Activated naive CD8-positive, alpha-beta T cell (primary cell): ENCODE measurements around the gene CELF2.
"Not testable (repeated sequence)": the region's sequence is repeated elsewhere in the genome, so short reads cannot be mapped to it uniquely, and the experiment has no call there.

Experiments
- H3K27ac Mint-ChIP-seq: one replicate; pipeline ENCODE4 v1.8.0; 2021; ENCODE audit warnings: mixed read lengths
- H3K27me3 Mint-ChIP-seq: one replicate; pipeline ENCODE4 v1.8.0; 2021; ENCODE audit warnings: mixed read lengths
- H3K36me3 Mint-ChIP-seq: one replicate; pipeline ENCODE4 v1.8.0; 2021; ENCODE audit warnings: mixed read lengths
- H3K4me1 Mint-ChIP-seq: one replicate; pipeline ENCODE4 v1.8.0; 2021; ENCODE audit warnings: low read depth, mixed read lengths
- H3K4me3 Mint-ChIP-seq: one replicate; pipeline ENCODE4 v1.8.0; 2021; ENCODE audit warnings: mild to moderate bottlenecking, mixed read lengths
- H3K9me3 Mint-ChIP-seq: one replicate; pipeline ENCODE4 v1.8.0; 2021; ENCODE audit warnings: low read depth, mixed read lengths

The CELF2 gene

DNA sequence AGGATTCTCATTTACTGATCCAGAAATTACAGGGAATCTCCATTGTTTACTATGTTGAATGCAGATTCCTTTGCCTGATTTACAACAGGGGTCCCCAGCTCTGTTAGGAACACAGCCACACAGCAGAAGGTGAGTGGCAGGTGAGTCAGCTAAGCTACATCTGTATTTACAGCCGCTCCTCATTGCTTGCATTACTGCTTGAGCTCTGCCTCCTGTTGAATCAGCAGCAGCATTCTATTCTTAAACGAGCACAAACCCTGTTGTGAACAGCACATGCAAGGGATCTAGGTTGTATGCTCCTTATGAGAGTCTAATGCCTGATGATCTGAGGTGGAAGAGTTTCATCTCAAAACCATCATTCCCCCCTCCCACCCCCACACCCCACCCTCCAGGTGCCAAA is 23.3 kb upstream of the CELF2 start:
- Mint-ChIP-seq H3K27me3 (peaks cover 3% of the 10 kb centered on the region), H3K4me1 (no peaks in the 10 kb centered on the region), H3K36me3 (peaks cover 11% of the 10 kb centered on the region), H3K9me3 (peaks cover 5% of the 10 kb centered on the region), H3K27ac (no peak overlapping the region), H3K4me3 (no peak overlapping the region)

DNA sequence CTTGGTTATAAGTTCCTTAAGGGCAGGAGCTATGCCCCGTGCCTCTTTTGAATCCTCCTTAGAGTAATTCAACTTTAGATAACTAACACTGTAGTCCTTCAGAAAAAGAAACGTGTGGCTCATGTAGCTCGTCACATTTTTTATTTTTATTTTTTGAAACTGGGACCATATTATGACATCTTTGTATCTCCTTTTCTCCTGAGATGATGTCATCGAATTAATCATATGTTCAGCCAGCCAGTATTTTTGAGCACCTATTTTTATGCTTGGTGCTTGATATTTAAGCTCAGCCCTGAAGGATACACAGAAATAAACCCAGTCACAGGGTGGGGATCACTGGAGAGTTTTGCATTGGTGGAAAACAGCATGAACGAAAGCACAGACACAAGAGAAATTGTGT is 22.6 kb upstream of the CELF2 start:
- Mint-ChIP-seq H3K4me1 (no peaks in the 10 kb centered on the region), H3K4me3 (no peak overlapping the region), H3K27me3 (peaks cover 3% of the 10 kb centered on the region), H3K36me3 (peaks cover 11% of the 10 kb centered on the region), H3K27ac (no peak overlapping the region), H3K9me3 (peaks cover 5% of the 10 kb centered on the region)

GRCh38 chr10:10996966-10997620 is 20.6 kb upstream of the CELF2 start:
- no peak overlapping the region for H3K27ac Mint-ChIP-seq
- H3K4me3 Mint-ChIP-seq, result no peak overlapping the region
- peaks cover 3% of the 10 kb centered on the region for H3K27me3 Mint-ChIP-seq
- peaks cover 11% of the 10 kb centered on the region for H3K36me3 Mint-ChIP-seq
- H3K9me3 Mint-ChIP-seq, result peaks cover 5% of the 10 kb centered on the region
- H3K4me1 Mint-ChIP-seq, result no peaks in the 10 kb centered on the region

DNA sequence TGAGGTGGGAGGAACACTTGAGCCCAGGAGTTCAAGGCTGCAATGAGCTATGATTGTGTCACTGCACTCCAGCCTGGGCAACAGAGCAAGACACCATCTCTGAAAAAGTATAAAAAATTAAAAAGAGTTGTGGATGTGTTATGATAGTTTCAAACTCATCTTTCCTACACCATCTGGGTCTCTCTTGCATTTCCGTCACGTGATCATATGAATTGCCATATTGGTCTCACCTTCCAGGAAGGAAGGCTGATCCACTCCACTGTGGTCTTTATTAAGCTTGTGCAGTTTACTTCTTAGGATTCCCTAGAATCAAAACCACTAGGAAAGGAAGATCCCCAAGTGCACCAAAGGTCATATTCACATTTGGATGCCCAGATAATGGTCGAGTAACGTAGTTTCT is 18.2 kb upstream of the CELF2 start:
- not testable (repeated sequence) for H3K4me3 Mint-ChIP-seq, H3K9me3 Mint-ChIP-seq, H3K27ac Mint-ChIP-seq, H3K36me3 Mint-ChIP-seq, H3K4me1 Mint-ChIP-seq, H3K27me3 Mint-ChIP-seq

DNA sequence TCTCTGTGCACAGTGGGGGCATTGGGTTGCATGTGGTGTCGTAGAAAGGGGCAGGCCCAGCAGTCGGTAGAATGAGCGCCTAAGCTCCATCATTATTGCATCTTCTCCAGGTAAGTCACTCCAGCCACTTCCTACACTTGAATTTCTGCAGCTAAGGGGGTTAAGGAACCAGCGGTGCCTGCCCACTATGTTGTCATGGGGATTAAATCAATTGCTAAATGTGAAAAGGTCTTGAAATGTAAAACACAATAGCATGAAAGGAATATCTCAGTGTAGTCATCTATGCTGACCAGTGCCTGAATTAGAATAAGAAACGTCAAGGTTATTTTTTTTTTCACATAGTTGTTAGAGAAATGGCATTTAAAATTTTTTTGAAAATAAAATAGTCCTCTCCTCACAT is 15.2 kb upstream of the CELF2 start:
- no peaks in the 10 kb centered on the region for H3K4me1 Mint-ChIP-seq
- no peak overlapping the region for H3K27ac Mint-ChIP-seq
- H3K36me3 Mint-ChIP-seq, result peaks cover 4% of the 10 kb centered on the region
- no peak overlapping the region for H3K4me3 Mint-ChIP-seq
- H3K27me3 Mint-ChIP-seq, result no peaks in the 10 kb centered on the region
- peaks cover 5% of the 10 kb centered on the region for H3K9me3 Mint-ChIP-seq

DNA sequence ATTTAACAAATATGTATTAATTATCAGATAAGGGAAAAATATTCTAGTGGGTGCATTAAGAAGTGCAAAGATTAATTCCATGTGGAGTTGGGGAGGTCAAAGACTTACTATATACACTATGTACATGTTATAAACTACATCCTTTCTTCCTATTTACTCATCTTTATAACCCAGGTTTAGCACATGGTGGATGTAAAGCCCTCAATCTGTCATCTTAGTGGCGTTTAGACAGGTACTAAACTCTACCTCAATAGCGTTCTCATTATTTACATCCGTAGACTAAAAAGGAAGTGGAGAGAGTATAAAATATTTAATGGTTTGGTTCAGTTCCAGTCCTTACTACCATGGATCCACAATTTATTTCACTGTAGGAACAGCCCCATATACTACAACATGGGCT is 14.8 kb upstream of the CELF2 start:
- peaks cover 2% of the 10 kb centered on the region for H3K27me3 Mint-ChIP-seq
- peaks cover 1% of the 10 kb centered on the region for H3K36me3 Mint-ChIP-seq
- H3K9me3 Mint-ChIP-seq, result peaks cover 2% of the 10 kb centered on the region
- H3K27ac Mint-ChIP-seq, result no peak overlapping the region
- H3K4me3 Mint-ChIP-seq, result no peak overlapping the region
- no peaks in the 10 kb centered on the region for H3K4me1 Mint-ChIP-seq

GRCh38 chr10:11003679-11004078 is 14.0 kb upstream of the CELF2 start:
- H3K4me3 Mint-ChIP-seq, result no peak overlapping the region
- no peak overlapping the region for H3K27ac Mint-ChIP-seq
- no peaks in the 10 kb centered on the region for H3K36me3 Mint-ChIP-seq
- H3K4me1 Mint-ChIP-seq, result peaks cover 5% of the 10 kb centered on the region
- H3K27me3 Mint-ChIP-seq, result peaks cover 8% of the 10 kb centered on the region
- no peaks in the 10 kb centered on the region for H3K9me3 Mint-ChIP-seq

GRCh38 chr10:11004144-11005077 is 13.3 kb upstream of the CELF2 start:
- Mint-ChIP-seq H3K27ac (no peak overlapping the region), H3K4me1 (peaks cover 11% of the 10 kb centered on the region), H3K36me3 (no peaks in the 10 kb centered on the region), H3K27me3 (peaks cover 12% of the 10 kb centered on the region), H3K9me3 (no peaks in the 10 kb centered on the region), H3K4me3 (no peak overlapping the region)

GRCh38 chr10:11005725-11006427 is 11.8 kb upstream of the CELF2 start:
- H3K27me3 Mint-ChIP-seq, result peaks cover 16% of the 10 kb centered on the region
- H3K27ac Mint-ChIP-seq, result no peak overlapping the region

GRCh38 chr10:11006428-11006825 is 11.2 kb upstream of the CELF2 start:
- Mint-ChIP-seq H3K9me3 (no peaks in the 10 kb centered on the region), H3K27ac (no peak overlapping the region), H3K4me3 (no peak overlapping the region), H3K36me3 (no peaks in the 10 kb centered on the region), H3K27me3 (peaks cover 19% of the 10 kb centered on the region), H3K4me1 (peaks cover 21% of the 10 kb centered on the region)

More at GRCh38 chr10:11005725-11006427, 11.8 kb upstream of the CELF2 start:
- Mint-ChIP-seq H3K36me3 (no peaks in the 10 kb centered on the region), H3K4me1 (peaks cover 21% of the 10 kb centered on the region), H3K4me3 (no peak overlapping the region), H3K9me3 (no peaks in the 10 kb centered on the region)

- H3K27me3 Mint-ChIP-seq, result peaks cover 19% of the 10 kb centered on the region
- no peaks in the 10 kb centered on the region for H3K9me3 Mint-ChIP-seq
Measured at GRCh38 chr10:11007476-11008020, 10.1 kb upstream of the CELF2 start.

DNA sequence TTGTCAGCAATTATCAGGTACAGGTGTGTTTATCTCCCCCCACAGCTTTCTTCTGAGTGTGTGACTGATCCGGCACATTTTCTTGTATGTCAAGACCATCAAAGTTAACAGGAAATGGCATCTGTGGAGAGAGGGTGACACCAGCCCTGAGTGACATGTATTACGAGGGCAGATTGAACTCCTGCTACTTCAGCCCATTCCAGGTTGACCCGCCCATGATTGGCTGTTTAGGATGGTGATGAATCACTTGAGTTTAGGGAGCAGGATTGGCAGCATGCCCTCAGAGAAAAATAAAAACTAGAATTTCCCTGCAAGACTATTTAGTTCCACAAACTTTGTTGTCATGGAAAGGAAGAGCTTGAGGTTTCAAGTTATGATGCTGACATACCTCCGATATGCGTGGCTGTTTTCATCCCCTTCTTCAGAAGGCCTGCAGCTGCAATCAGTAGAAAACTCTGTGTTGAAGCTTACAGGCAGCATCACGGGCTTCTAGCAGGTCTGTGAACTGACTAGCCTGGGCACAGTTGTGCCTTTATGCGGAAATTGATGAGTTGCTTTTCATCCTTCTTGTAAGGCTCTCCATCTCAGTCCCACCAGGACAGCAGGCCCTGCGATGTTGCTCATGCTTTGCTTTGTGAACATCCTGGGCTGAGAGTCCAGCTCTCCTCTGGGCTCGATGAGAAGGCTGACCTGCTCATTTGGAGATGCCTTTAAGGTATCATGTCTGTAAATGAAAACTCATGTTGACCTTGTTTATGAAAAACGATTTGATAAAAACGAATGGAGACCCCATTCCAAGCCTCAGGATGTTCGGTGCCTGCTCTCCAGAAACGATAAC is 8.0 kb upstream of the CELF2 start:
- no peaks in the 10 kb centered on the region for H3K36me3 Mint-ChIP-seq
- peaks cover 33% of the 10 kb centered on the region for H3K27me3 Mint-ChIP-seq
- H3K27ac Mint-ChIP-seq, result no peak overlapping the region
- no peaks in the 10 kb centered on the region for H3K9me3 Mint-ChIP-seq
- H3K4me3 Mint-ChIP-seq, result no peak overlapping the region
- H3K4me1 Mint-ChIP-seq, result peaks cover 21% of the 10 kb centered on the region

More at GRCh38 chr10:11007476-11008020, 10.1 kb upstream of the CELF2 start:
- no peak overlapping the region for H3K4me3 Mint-ChIP-seq
- no peaks in the 10 kb centered on the region for H3K36me3 Mint-ChIP-seq
- H3K27ac Mint-ChIP-seq, result no peak overlapping the region
- H3K4me1 Mint-ChIP-seq, result peaks cover 21% of the 10 kb centered on the region

DNA sequence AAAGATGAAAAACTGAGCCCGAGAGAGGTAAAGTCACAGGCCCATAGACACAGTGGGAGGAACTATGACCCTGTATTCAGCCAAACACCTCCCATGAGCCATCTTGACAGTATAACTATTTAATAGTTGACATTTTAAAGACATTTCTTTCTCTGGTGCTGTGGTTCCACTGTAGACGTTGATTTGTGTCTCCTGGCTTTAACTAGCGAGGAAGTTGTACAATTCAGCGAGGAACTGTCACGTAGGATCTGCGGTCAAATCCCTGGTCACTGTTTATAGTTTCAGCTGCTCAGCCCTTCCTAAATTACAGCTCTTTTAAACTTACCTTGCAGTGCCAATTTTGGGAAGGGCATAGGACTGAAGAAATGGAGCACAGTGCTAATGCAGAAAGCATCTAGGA is 7.1 kb upstream of the CELF2 start:
- Mint-ChIP-seq H3K9me3 (no peaks in the 10 kb centered on the region), H3K27ac (no peak overlapping the region), H3K4me1 (peaks cover 21% of the 10 kb centered on the region), H3K27me3 (peaks cover 38% of the 10 kb centered on the region), H3K4me3 (no peak overlapping the region), H3K36me3 (no peaks in the 10 kb centered on the region)

GRCh38 chr10:11011436-11011835 is 6.2 kb upstream of the CELF2 start:
- H3K9me3 Mint-ChIP-seq, result no peaks in the 10 kb centered on the region
- no peak overlapping the region for H3K4me3 Mint-ChIP-seq
- peaks cover 41% of the 10 kb centered on the region for H3K27me3 Mint-ChIP-seq
- no peak overlapping the region for H3K27ac Mint-ChIP-seq
- H3K36me3 Mint-ChIP-seq, result no peaks in the 10 kb centered on the region
- H3K4me1 Mint-ChIP-seq, result peaks cover 21% of the 10 kb centered on the region
